Endothelial cell (in vitro differentiated cells): ENCODE measurements around the gene MRPL37. TPM values are rescaled to one million over a fixed set of nuclear protein-coding genes. Genes with fewer than 3 reads are reported as not detected.

ENCODE experiments used
- DNase-seq: peaks from one replicate; pipeline ENCODE4 v3.0.0; 2021; ENCODE audit warnings: low spot score
- H3K27ac Mint-ChIP-seq: one replicate; pipeline ENCODE4 v1.8.0; 2021; ENCODE audit warnings: mixed read lengths, inconsistent platforms; ENCODE audit not compliant: unreplicated experiment
- H3K27me3 Mint-ChIP-seq: one replicate; pipeline ENCODE4 v1.8.0; 2021; ENCODE audit warnings: mild to moderate bottlenecking, moderate library complexity, mixed read lengths, inconsistent platforms; ENCODE audit not compliant: unreplicated experiment
- H3K36me3 Mint-ChIP-seq: one replicate; pipeline ENCODE4 v1.8.0; 2021; ENCODE audit warnings: mild to moderate bottlenecking, low read depth, mixed read lengths, inconsistent platforms; ENCODE audit not compliant: unreplicated experiment
- H3K4me1 Mint-ChIP-seq: one replicate; pipeline ENCODE4 v1.8.0; 2021; ENCODE audit warnings: mild to moderate bottlenecking, mixed read lengths, inconsistent platforms; ENCODE audit not compliant: unreplicated experiment
- H3K4me3 Mint-ChIP-seq: one replicate; pipeline ENCODE4 v1.8.0; 2021; ENCODE audit warnings: mild to moderate bottlenecking, mixed read lengths, inconsistent platforms; ENCODE audit not compliant: unreplicated experiment
- H3K9me3 Mint-ChIP-seq: one replicate; pipeline ENCODE4 v1.8.0; 2021; ENCODE audit warnings: mixed read lengths, inconsistent platforms; ENCODE audit not compliant: unreplicated experiment
- total RNA-seq: library from RNA; stranded (reverse); fragmentation: NEBNext Ultra II Directional; extraction: Animal tissue kit (Norgen Biotek cat#: 25700); gene quantifications from one replicate; pipeline ENCODE4 v1.2.1, GENCODE V29; 2021; ENCODE audit not compliant: unreplicated experiment
- TF ChIP-seq, protein P1 (sequence below): fragments of 200-600 bp; sonication (generic); IDR thresholded peaks from one replicate; pipeline ENCODE4 v1.5.0; 2021; ENCODE audit warnings: antibody characterized with exemption; ENCODE audit not compliant: unreplicated experiment

Gene MRPL37
- total RNA-seq, 1 donor from 2014 or later, result 63.1 TPM

- Mint-ChIP-seq H3K36me3 (peaks cover 16% of the 10 kb centered on the region), H3K4me1 (peaks cover 4% of the 10 kb centered on the region)
These were observed 26.1 kb downstream of the MRPL37 start for GRCh38 chr1:54225986-54226559.

DNA sequence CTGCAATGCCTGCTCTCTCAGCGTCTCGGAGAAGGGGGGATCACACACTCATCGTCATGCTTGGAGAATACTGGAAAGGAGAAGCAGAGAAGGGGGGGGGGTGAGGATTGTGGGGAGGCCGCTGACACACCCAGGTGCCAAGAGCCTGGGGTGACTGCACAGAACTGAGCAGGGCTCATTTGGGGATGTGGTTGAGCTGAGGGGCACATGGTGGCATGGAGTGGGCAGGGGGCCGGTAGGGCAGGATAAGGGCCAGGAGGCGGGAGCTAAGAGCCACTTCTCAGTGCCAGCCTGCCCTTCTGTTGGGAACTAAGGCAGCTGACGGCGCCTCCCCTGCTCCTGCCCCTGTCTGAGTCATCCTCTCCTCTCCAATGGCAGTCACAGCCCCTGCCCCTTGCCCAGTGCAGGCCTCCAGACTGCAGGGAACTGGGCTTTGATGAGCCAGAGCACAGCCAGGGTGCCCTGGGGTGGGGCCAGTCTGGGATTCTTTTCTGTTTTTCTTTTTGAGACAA is 27.2 kb downstream of the MRPL37 start:
- TF ChIP-seq, protein P1, sequence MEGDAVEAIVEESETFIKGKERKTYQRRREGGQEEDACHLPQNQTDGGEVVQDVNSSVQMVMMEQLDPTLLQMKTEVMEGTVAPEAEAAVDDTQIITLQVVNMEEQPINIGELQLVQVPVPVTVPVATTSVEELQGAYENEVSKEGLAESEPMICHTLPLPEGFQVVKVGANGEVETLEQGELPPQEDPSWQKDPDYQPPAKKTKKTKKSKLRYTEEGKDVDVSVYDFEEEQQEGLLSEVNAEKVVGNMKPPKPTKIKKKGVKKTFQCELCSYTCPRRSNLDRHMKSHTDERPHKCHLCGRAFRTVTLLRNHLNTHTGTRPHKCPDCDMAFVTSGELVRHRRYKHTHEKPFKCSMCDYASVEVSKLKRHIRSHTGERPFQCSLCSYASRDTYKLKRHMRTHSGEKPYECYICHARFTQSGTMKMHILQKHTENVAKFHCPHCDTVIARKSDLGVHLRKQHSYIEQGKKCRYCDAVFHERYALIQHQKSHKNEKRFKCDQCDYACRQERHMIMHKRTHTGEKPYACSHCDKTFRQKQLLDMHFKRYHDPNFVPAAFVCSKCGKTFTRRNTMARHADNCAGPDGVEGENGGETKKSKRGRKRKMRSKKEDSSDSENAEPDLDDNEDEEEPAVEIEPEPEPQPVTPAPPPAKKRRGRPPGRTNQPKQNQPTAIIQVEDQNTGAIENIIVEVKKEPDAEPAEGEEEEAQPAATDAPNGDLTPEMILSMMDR, result no peak
- DNase-seq, result no peak

More at GRCh38 chr1:54225986-54226559, 26.1 kb downstream of the MRPL37 start:
- no peak for DNase-seq
- peak overlapping the region; percentile 48 for H3K27ac Mint-ChIP-seq
- no peaks in the 10 kb centered on the region for H3K9me3 Mint-ChIP-seq
- H3K27me3 Mint-ChIP-seq, result peaks cover 11% of the 10 kb centered on the region
- TF ChIP-seq, protein P1, result no peak
- peak overlapping the region; percentile 21 for H3K4me3 Mint-ChIP-seq

DNA sequence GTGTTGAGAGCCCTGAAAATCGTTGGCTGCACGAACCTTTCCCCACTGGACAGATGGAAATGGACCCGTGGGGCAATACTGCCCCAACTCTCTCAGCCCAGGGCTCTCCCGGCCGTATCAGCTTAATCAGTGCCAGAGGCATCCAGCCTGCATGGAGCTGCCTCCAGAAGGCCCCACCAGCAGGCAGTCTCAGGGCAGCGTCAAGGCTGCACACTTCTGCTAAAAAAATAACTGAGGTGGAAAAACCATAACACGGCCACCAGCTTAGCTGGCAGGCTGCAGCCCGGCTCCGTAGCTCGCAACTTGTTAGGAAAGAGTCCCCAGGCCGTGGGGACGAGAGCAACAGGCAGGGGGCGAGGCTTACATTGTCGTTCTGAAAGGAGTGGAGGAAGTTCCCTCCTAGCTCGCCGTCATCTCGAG is 27.9 kb downstream of the MRPL37 start:
- peaks cover 4% of the 10 kb centered on the region for H3K4me1 Mint-ChIP-seq
- no peaks in the 10 kb centered on the region for H3K9me3 Mint-ChIP-seq
- H3K27ac Mint-ChIP-seq, result peak overlapping the region; percentile 18
- H3K36me3 Mint-ChIP-seq, result peaks cover 16% of the 10 kb centered on the region
- peaks cover 6% of the 10 kb centered on the region for H3K27me3 Mint-ChIP-seq
- peak overlapping the region; percentile 25 for H3K4me3 Mint-ChIP-seq
- DNase-seq, result no peak
- TF ChIP-seq, protein P1, result no peak

More for the DNA sequence above, 27.2 kb downstream of the MRPL37 start:
- H3K27me3 Mint-ChIP-seq, result peaks cover 8% of the 10 kb centered on the region
- peak overlapping the region; percentile 18 for H3K27ac Mint-ChIP-seq
- peaks cover 4% of the 10 kb centered on the region for H3K4me1 Mint-ChIP-seq
- peak overlapping the region; percentile 25 for H3K4me3 Mint-ChIP-seq
- H3K9me3 Mint-ChIP-seq, result no peaks in the 10 kb centered on the region
- H3K36me3 Mint-ChIP-seq, result peaks cover 16% of the 10 kb centered on the region

- Mint-ChIP-seq H3K4me1 (peaks cover 4% of the 10 kb centered on the region), H3K9me3 (no peaks in the 10 kb centered on the region), H3K36me3 (peaks cover 16% of the 10 kb centered on the region), H3K27me3 (peaks cover 6% of the 10 kb centered on the region), H3K4me3 (no peak overlapping the region), H3K27ac (no peak overlapping the region)
- DNase-seq, result no peak
- TF ChIP-seq, protein P1, result no peak
These were observed 28.7 kb downstream of the MRPL37 start for GRCh38 chr1:54228638-54229079.

DNA sequence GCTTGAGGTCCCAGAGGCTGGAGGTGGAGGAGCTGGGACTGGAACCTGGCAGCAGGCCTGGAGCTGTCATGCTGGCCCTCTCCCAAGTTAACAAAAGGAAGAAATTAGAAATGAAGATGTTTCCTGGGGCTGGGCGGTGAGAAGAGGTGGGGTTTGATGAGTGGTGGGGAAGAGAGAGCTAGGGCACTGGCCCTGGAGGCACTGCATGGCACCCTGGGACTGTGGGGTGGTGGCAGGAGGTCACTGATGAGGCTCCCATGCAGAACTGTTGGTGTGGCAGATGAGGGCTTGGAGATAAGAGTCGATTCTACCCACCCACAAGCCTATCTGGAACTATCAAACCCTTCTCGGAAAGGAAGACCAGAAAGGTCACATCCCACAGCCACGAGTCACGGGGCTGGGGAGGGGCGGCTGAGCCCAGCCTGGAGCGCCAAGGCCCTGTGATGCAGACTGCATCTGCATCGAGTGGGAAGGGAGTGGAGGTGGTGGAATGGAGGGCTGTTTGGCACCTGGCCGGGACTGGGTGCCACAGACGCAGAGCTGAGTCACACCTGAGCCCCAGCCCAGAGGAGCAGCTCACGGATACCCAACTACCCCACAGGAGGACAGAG is 29.4 kb downstream of the MRPL37 start:
- Mint-ChIP-seq H3K36me3 (peaks cover 16% of the 10 kb centered on the region), H3K4me1 (peaks cover 4% of the 10 kb centered on the region), H3K9me3 (no peaks in the 10 kb centered on the region), H3K27me3 (peaks cover 6% of the 10 kb centered on the region), H3K27ac (no peak overlapping the region), H3K4me3 (no peak overlapping the region)
- TF ChIP-seq, protein P1, result no peak
- no peak for DNase-seq
